Endothelial cell of umbilical vein (primary cell): Measurements from ENCODE around the gene SLC35F3. TPM values are rescaled to one million over a fixed set of nuclear protein-coding genes. Genes with fewer than 3 reads are reported as not detected.

ENCODE experiments used
- BruUV-seq: library from RNA; stranded (reverse); fragments of 400-500 nt; replicated peaks from 2 replicates; lab custom pipeline; 2021; lab: Mats Ljungman, UMichigan
- CTCF ChIA-PET: fragments of 300-600, 350-600 bp; sonication (Branson Sonifier 250); formaldehyde crosslinking; loops from one replicate; lab custom pipeline; 2021; ENCODE audit warnings: antibody characterized with exemption, inconsistent platforms; lab: Charles Lee
- POLR2A ChIA-PET: fragments of 300-600, 350-600 bp; sonication (Branson Sonifier 250); formaldehyde crosslinking; loops from one replicate; lab custom pipeline; 2021; ENCODE audit warnings: antibody characterized with exemption, inconsistent platforms; lab: Charles Lee
- DNase-seq: peaks from one replicate; pipeline ENCODE4 v3.0.0-alpha.2; 2011; ENCODE audit warnings: low read depth, low spot score
- FAIRE-seq: peaks from 2 replicates; lab custom pipeline; 2011; peaks lifted over from hg19 to GRCh38; lab: Jason Lieb, UNC
- H2AFZ ChIP-seq: 2 replicates; pipeline ENCODE4 v1.6.0; 2012; ENCODE audit warnings: low read depth, low read length, control low read depth, inconsistent platforms
- H3K27ac ChIP-seq: 2 replicates; pipeline ENCODE4 v1.5.1; 2011; ENCODE audit warnings: low read depth, mild to moderate bottlenecking, control low read depth, low read length, moderate library complexity; ENCODE audit not compliant: insufficient read depth
- H3K27me3 ChIP-seq, 2 experiments: 2 replicates each; pipeline versions ENCODE4 v1.6.0 to v1.6.1; 2011; ENCODE audit warnings: low read length in 2 of 2, mixed read lengths in 1 of 2; ENCODE audit not compliant: control insufficient read depth in 2 of 2, insufficient read depth in 2 of 2
- H3K36me3 ChIP-seq, 2 experiments: 2 replicates in 1 of 2; 3 replicates in 1 of 2; pipeline ENCODE4 v1.5.1; 2011; ENCODE audit warnings: low read length in 2 of 2, mild to moderate bottlenecking in 1 of 2, moderate library complexity in 1 of 2; ENCODE audit not compliant: control insufficient read depth in 2 of 2, insufficient read depth in 2 of 2; ENCODE audit errors: extremely low read depth in 1 of 2
- H3K4me1 ChIP-seq: 3 replicates; pipeline ENCODE4 v1.5.1; 2011; ENCODE audit warnings: mild to moderate bottlenecking, low read length; ENCODE audit not compliant: control insufficient read depth, insufficient read depth; ENCODE audit errors: extremely low read depth
- H3K4me2 ChIP-seq: 2 replicates; pipeline ENCODE4 v1.6.1; 2011; ENCODE audit warnings: low read length, control low read depth, mixed read lengths; ENCODE audit not compliant: insufficient read depth
- H3K4me3 ChIP-seq, 3 experiments: fragments of 200-600 bp in 1 of 3; sonication (generic), shearing (Covaris generic) in 1 of 3; replicated peaks in 1 of 3; 2 replicates each; pipeline ENCODE4 v1.5.1; 2011 to 2016; ENCODE audit warnings: control low read depth in 3 of 3, low read length in 3 of 3, mild to moderate bottlenecking in 2 of 3, inconsistent platforms in 1 of 3, low read depth in 1 of 3, moderate library complexity in 1 of 3; ENCODE audit not compliant: insufficient read depth in 1 of 3
- H3K79me2 ChIP-seq: 2 replicates; pipeline ENCODE4 v1.6.0; 2012; ENCODE audit warnings: low read length, inconsistent platforms; ENCODE audit not compliant: control insufficient read depth, insufficient read depth
- H3K9ac ChIP-seq: replicated peaks from 2 replicates; pipeline ENCODE3; 2011; ENCODE audit warnings: low read length, control low read depth; ENCODE audit not compliant: insufficient read depth; ENCODE audit errors: extremely low read depth
- H3K9me1 ChIP-seq: replicated peaks from 3 replicates; pipeline ENCODE4 v1.6.0; 2011; ENCODE audit warnings: mild to moderate bottlenecking, low read length; ENCODE audit not compliant: control insufficient read depth, insufficient read depth; ENCODE audit errors: extremely low read depth
- H3K9me3 ChIP-seq: replicated peaks from 2 replicates; pipeline ENCODE4 v1.5.1; 2012; ENCODE audit warnings: low read length, inconsistent platforms; ENCODE audit not compliant: control insufficient read depth, insufficient read depth
- H4K20me1 ChIP-seq: replicated peaks from 2 replicates; pipeline ENCODE3; 2011; ENCODE audit warnings: mild to moderate bottlenecking, low read length; ENCODE audit not compliant: control insufficient read depth, insufficient read depth; ENCODE audit errors: extremely low read depth
- CTCF ChIP-seq, 2 donors: IDR thresholded peaks; 1 replicate in 1 of 2; 2 replicates in 1 of 2; pipeline ENCODE4 v1.5.1; 2011; ENCODE audit warnings: low read length in 2 of 2, mild to moderate bottlenecking in 2 of 2, moderate library complexity in 2 of 2, control low read depth in 1 of 2, inconsistent platforms in 1 of 2, low read depth in 1 of 2; ENCODE audit not compliant: insufficient read depth in 1 of 2; ENCODE audit errors: extremely low read depth in 1 of 2
- EZH2 ChIP-seq: IDR thresholded peaks from 2 replicates; pipeline ENCODE4 v1.6.1; 2012; ENCODE audit warnings: borderline replicate concordance, low read depth, mild to moderate bottlenecking, moderate library complexity, low read length, inconsistent platforms; ENCODE audit not compliant: severe bottlenecking
- FOS ChIP-seq: IDR thresholded peaks from 2 replicates; pipeline ENCODE4 v1.6.1; 2011; ENCODE audit warnings: mild to moderate bottlenecking, low read length, moderate library complexity, borderline replicate concordance; ENCODE audit not compliant: insufficient read depth
- GATA2 ChIP-seq: IDR thresholded peaks from 2 replicates; pipeline ENCODE4 v1.7.0; 2011; ENCODE audit warnings: low read depth, mild to moderate bottlenecking, moderate library complexity, mixed read lengths, low read length; ENCODE audit not compliant: insufficient read length, insufficient read depth
- JUN ChIP-seq: IDR thresholded peaks from 2 replicates; pipeline ENCODE4 v1.6.1; 2011; ENCODE audit warnings: borderline replicate concordance, low read depth; ENCODE audit not compliant: insufficient read length, insufficient read depth
- MAX ChIP-seq: IDR thresholded peaks from 2 replicates; pipeline ENCODE4 v1.6.1; 2011; ENCODE audit not compliant: insufficient read depth, insufficient read length
- MYC ChIP-seq: IDR thresholded peaks from one replicate; pipeline ENCODE4 v1.6.1; 2011; ENCODE audit warnings: mild to moderate bottlenecking, low read depth, low read length
- POLR2A ChIP-seq: IDR thresholded peaks from 2 replicates; pipeline ENCODE4 v1.6.1; 2012; ENCODE audit warnings: low read depth, mild to moderate bottlenecking, control low read depth, low read length
- POLR2AphosphoS5 ChIP-seq: IDR thresholded peaks from 2 replicates; pipeline ENCODE4 v1.6.1; 2012; ENCODE audit warnings: low read depth, mild to moderate bottlenecking, control low read depth, low read length, moderate library complexity; ENCODE audit not compliant: insufficient read depth
- dilution Hi-C: fragments of 300-500 bp; cut with MboI; formaldehyde crosslinking; loops from one replicate; pipeline ENCODE4 v1.15.0; 2019; ENCODE audit warnings: low sequenced_read_pairs; ENCODE audit not compliant: extremely low pct_ligation_motif_present
- intact Hi-C: fragments of 100-400 bp; cut with micrococcal nuclease; formaldehyde crosslinking; loops from one replicate; pipeline ENCODE4 v1.10.0; 2022
- polyA plus RNA-seq, 4 experiments: library from polyadenylated mRNA; depleted of rRNA in 3 of 4; stranded (reverse) in 3 of 4; unstranded in 1 of 4; fragments of >200 nt; gene quantifications; 2 replicates each; pipeline versions ENCODE4 v1.2.1 to v1.2.3, GENCODE V29; 2011 to 2012; ENCODE audit warnings: missing spikeins in 1 of 4
- total RNA-seq: library from RNA; stranded (reverse); gene quantifications from 2 replicates; pipeline ENCODE4 v1.2.3, GENCODE V29; 2021

SLC35F3 gene
- total and polyA plus RNA-seq, 2 donors (not counting 3 experiments of a cell fraction or from before 2014, with no cell fraction given): not detected

GRCh38 chr1:233907151-233907550, 2.7 kb downstream of the SLC35F3 start:
- H3K36me3 ChIP-seq: no peaks in the 10 kb centered on the region
- H3K79me2 ChIP-seq: no peaks in the 10 kb centered on the region
- no peak overlapping the region for H3K27ac ChIP-seq
- H3K4me3 ChIP-seq: no peak overlapping the region
- peaks cover 0 to 6% of the 10 kb centered on the region in 2 experiments for H3K27me3 ChIP-seq
- H3K9me3 ChIP-seq: no peaks in the 10 kb centered on the region
- TF ChIP-seq POLR2AphosphoS5 (no peak), POLR2A (no peak), EZH2 (no peak), MAX (no peak), MYC (no peak), CTCF (IDR thresholded peaks at IDR 0.05; ENCODE audit: extremely low read depth in 1 of 2, insufficient read depth in 1 of 2, low read depth in 1 of 2, low read length in 2 of 2) (no peak), JUN (no peak), GATA2 (no peak), FOS (no peak)
- H3K9me1 ChIP-seq: no peaks in the 10 kb centered on the region
- H3K4me2 ChIP-seq: no peak overlapping the region
- intact Hi-C loops (no loop called here), dilution Hi-C loops (no loop called here)
- BruUV-seq: no TSS peak
- no peak for FAIRE-seq
- no peaks in the 10 kb centered on the region for H3K4me1 ChIP-seq
- CTCF ChIA-PET: no interaction called here
- POLR2A ChIA-PET: no interaction called here
- no peak for DNase-seq
- H3K9ac ChIP-seq: no peak overlapping the region
- no peak overlapping the region for H2AFZ ChIP-seq
- no peaks in the 10 kb centered on the region for H4K20me1 ChIP-seq
